22Rv1 (cell line): ENCODE data around the gene GTF2H3.

ENCODE experiments used
- ZFX ChIP-seq: fragments of 450-650 bp; IDR thresholded peaks from 2 replicates; pipeline ENCODE4 v1.6.1; 2017; ENCODE audit warnings: antibody characterized with exemption, borderline replicate concordance
- TF ChIP-seq, protein P1 (sequence below): fragments of 450-650 bp; IDR thresholded peaks from 2 replicates; pipeline ENCODE4 v1.5.1; 2017; ENCODE audit warnings: mild to moderate bottlenecking

DNA sequence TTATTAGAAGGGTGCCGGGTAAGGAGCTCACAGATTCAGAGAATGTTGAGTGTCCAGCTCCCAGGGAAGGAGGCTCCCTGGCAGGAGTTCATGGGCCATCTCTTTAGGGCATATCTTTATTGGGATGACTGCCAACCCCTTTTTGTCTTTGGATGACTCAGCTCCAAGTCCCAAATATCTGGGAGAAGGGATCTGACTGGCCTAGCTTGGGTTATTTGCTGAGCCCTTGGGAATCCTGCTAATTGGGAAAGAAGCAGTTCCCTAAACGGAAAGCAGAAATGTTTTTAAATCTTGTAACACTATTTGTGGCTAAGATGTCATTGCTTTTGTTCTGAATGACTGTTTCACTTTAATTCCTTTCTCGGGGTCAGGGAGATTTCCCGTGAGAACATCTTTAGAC lies 19.1 kb upstream of the GTF2H3 start:
- TF ChIP-seq, protein P1, sequence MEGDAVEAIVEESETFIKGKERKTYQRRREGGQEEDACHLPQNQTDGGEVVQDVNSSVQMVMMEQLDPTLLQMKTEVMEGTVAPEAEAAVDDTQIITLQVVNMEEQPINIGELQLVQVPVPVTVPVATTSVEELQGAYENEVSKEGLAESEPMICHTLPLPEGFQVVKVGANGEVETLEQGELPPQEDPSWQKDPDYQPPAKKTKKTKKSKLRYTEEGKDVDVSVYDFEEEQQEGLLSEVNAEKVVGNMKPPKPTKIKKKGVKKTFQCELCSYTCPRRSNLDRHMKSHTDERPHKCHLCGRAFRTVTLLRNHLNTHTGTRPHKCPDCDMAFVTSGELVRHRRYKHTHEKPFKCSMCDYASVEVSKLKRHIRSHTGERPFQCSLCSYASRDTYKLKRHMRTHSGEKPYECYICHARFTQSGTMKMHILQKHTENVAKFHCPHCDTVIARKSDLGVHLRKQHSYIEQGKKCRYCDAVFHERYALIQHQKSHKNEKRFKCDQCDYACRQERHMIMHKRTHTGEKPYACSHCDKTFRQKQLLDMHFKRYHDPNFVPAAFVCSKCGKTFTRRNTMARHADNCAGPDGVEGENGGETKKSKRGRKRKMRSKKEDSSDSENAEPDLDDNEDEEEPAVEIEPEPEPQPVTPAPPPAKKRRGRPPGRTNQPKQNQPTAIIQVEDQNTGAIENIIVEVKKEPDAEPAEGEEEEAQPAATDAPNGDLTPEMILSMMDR, result no peak
- no peak for TF ChIP-seq ZFX
